ENCODE data around the gene SLC24A3. TPM values are rescaled to one million over a fixed set of nuclear protein-coding genes. Genes with fewer than 3 reads are reported as not detected.

Gene SLC24A3
- total and polyA plus RNA-seq, 2 experiments from 2014 or later = 0.81 to 2.5 TPM

DNA sequence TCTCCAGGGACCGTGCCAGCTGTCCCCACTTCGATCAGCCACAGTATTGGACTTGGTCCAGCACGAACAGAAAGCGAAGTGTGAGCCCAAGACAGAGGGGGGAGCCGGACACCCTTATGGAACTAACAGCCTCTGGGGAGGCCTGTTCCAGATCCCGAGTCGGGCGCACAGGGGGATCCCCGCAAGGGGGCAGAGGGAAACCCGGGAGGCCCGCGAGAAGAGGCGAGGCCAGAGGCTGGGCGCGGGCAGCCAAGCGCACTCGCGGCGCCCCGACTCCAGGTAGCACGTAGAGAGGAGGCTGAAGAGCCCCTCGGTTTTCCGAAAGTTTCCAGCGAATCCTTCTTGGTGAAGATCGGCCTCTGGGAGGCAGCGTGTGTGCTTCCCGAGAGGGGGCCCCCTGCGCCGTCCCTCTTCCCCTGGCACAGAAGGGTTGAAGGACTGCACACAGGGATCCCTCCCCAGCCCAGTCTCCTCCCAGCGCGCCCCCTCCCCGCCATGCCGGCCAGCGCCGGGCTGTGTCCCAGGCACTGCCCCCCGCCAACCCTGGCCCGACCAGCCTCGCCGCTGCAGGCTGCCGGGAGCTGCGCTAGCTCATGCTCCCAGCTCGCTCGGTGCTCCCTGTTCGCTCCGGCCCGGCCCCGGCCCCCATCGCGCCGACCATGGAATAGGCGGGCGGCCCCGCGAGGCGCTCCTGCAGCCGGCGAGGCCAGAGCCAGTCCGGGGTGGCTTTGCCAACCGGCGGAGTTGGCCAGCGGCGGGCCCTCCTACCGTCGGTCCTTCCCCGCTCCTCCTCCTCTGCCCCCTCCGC is 577 bp upstream of the SLC24A3 start:
- Histone ChIP-seq H3K27me3 (ENCODE audit: insufficient read depth) (peaks cover 40% of the 10 kb centered on the region), H4K20me1 (replicated peaks; ENCODE audit: insufficient read depth) (no peaks in the 10 kb centered on the region), H3F3A (replicated peaks; ENCODE audit: low read depth) (no peaks in the 10 kb centered on the region), H2AFZ (peak overlapping the region; percentile 94), H3K4me2 (peak overlapping the region; percentile 83), H3K4me3 (peak overlapping the region; percentile 69), H3K9me2 (ENCODE audit: insufficient read depth) (no peaks in the 10 kb centered on the region), H3K27ac (ENCODE audit: low read depth) (no peak overlapping the region), H3K79me2 (replicated peaks; ENCODE audit: insufficient read depth) (no peaks in the 10 kb centered on the region), H3K36me3 (ENCODE audit: insufficient read depth) (no peaks in the 10 kb centered on the region), H3K4me1 (ENCODE audit: insufficient read depth) (peaks cover 44% of the 10 kb centered on the region)
- peak; percentile 40 for ATAC-seq
- TF ChIP-seq, protein P1, sequence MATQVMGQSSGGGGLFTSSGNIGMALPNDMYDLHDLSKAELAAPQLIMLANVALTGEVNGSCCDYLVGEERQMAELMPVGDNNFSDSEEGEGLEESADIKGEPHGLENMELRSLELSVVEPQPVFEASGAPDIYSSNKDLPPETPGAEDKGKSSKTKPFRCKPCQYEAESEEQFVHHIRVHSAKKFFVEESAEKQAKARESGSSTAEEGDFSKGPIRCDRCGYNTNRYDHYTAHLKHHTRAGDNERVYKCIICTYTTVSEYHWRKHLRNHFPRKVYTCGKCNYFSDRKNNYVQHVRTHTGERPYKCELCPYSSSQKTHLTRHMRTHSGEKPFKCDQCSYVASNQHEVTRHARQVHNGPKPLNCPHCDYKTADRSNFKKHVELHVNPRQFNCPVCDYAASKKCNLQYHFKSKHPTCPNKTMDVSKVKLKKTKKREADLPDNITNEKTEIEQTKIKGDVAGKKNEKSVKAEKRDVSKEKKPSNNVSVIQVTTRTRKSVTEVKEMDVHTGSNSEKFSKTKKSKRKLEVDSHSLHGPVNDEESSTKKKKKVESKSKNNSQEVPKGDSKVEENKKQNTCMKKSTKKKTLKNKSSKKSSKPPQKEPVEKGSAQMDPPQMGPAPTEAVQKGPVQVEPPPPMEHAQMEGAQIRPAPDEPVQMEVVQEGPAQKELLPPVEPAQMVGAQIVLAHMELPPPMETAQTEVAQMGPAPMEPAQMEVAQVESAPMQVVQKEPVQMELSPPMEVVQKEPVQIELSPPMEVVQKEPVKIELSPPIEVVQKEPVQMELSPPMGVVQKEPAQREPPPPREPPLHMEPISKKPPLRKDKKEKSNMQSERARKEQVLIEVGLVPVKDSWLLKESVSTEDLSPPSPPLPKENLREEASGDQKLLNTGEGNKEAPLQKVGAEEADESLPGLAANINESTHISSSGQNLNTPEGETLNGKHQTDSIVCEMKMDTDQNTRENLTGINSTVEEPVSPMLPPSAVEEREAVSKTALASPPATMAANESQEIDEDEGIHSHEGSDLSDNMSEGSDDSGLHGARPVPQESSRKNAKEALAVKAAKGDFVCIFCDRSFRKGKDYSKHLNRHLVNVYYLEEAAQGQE (IDR thresholded peaks at IDR 0.05; ENCODE audit: unreplicated experiment) = no peak
- TF ChIP-seq, protein P2, sequence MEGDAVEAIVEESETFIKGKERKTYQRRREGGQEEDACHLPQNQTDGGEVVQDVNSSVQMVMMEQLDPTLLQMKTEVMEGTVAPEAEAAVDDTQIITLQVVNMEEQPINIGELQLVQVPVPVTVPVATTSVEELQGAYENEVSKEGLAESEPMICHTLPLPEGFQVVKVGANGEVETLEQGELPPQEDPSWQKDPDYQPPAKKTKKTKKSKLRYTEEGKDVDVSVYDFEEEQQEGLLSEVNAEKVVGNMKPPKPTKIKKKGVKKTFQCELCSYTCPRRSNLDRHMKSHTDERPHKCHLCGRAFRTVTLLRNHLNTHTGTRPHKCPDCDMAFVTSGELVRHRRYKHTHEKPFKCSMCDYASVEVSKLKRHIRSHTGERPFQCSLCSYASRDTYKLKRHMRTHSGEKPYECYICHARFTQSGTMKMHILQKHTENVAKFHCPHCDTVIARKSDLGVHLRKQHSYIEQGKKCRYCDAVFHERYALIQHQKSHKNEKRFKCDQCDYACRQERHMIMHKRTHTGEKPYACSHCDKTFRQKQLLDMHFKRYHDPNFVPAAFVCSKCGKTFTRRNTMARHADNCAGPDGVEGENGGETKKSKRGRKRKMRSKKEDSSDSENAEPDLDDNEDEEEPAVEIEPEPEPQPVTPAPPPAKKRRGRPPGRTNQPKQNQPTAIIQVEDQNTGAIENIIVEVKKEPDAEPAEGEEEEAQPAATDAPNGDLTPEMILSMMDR (conservative IDR thresholded peaks at IDR 0.05; ENCODE audit: low read depth in 2 of 2) = peak; percentile 7 to 28; a peak in 1 of 4 replicates
- Mint-ChIP-seq H3K27ac (no peak overlapping the region), H3K4me3 (peak overlapping the region; percentile 69), H3K36me3 (ENCODE audit: low read depth) (no peaks in the 10 kb centered on the region), H3K9me3 (no peaks in the 10 kb centered on the region; the same call in 2 of the 3 replicates), H3K4me1 (peaks cover 55% of the 10 kb centered on the region), H3K27me3 (ENCODE audit: insufficient read depth, low read depth, poor library complexity) (peaks cover 33% of the 10 kb centered on the region)
- peak; percentile 73 for DNase-seq (ENCODE audit: low spot score)

DNA sequence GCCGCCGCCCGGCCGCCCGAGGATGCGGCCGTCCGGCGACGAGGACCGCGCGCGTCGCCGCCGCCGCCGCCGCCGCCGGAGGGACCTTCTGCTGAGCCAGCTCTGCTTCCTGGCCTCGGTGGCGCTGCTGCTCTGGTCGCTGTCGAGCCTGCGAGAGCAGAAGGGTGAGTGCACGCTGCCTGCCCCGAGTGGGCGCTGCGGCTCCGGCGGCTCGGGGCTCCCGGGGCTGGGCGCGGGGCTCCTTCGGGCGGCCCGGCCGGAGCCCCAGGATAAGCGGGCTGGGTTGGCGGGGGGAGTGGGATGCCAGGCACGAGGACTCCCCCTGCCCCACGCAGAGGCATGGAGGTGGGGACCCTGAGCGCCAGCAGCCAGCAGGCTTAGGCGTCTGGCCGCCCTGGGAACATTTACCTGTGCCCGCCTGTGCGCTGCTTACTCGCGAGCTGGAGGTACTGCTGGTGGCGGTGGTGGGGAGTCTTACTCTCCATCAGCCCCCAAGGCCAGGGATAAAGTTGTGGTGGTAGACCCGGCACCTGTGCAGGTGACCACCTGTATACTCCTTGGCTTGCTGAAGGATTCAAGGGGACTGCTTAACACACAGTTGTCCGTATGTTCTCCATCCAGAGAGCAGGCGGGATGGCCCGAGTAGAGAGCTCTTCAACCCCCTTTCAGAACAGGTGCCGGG is 520 bp downstream of the SLC24A3 start:
- H3K4me1 ChIP-seq (ENCODE audit: insufficient read depth) = peaks cover 36% of the 10 kb centered on the region
- H3K27me3 Mint-ChIP-seq (ENCODE audit: insufficient read depth, low read depth, poor library complexity) = peaks cover 33% of the 10 kb centered on the region

More for the DNA sequence above, 520 bp downstream of the SLC24A3 start:
- Mint-ChIP-seq H3K9me3 (no peaks in the 10 kb centered on the region; the same call in 2 of the 3 replicates), H3K27ac (no peak overlapping the region), H3K4me1 (peaks cover 49% of the 10 kb centered on the region), H3K36me3 (ENCODE audit: low read depth) (no peaks in the 10 kb centered on the region), H3K4me3 (peak overlapping the region; percentile 75)
- Histone ChIP-seq H3K36me3 (ENCODE audit: insufficient read depth) (no peaks in the 10 kb centered on the region), H3K27me3 (ENCODE audit: insufficient read depth) (peaks cover 40% of the 10 kb centered on the region), H3K4me2 (peak overlapping the region; percentile 84), H3K9me2 (ENCODE audit: insufficient read depth) (no peaks in the 10 kb centered on the region), H3K79me2 (replicated peaks; ENCODE audit: insufficient read depth) (no peaks in the 10 kb centered on the region), H3F3A (replicated peaks; ENCODE audit: low read depth) (no peaks in the 10 kb centered on the region), H3K27ac (ENCODE audit: low read depth) (no peak overlapping the region), H3K4me3 (peak overlapping the region; percentile 66), H4K20me1 (replicated peaks; ENCODE audit: insufficient read depth) (no peaks in the 10 kb centered on the region), H2AFZ (peak overlapping the region; percentile 89)
- ATAC-seq = peak; percentile 77
- peak; percentile 77 for DNase-seq (ENCODE audit: low spot score)
- TF ChIP-seq ZNF114 (CRISPR knock-in tag; IDR thresholded peaks at IDR 0.05) = no peak
- peak; percentile 50 for TF ChIP-seq EZH2 (IDR thresholded peaks at IDR 0.05; ENCODE audit: low read depth, unreplicated experiment)
- no peak for TF ChIP-seq ZNF331 (CRISPR knock-in tag; IDR thresholded peaks at IDR 0.05; ENCODE audit: low read depth)
- TF ChIP-seq, protein P2 (conservative IDR thresholded peaks at IDR 0.05; ENCODE audit: low read depth in 2 of 2) = peak in 1 of 2 experiments; percentile 50; a peak in 2 of 4 replicates
- TF ChIP-seq, protein P3, sequence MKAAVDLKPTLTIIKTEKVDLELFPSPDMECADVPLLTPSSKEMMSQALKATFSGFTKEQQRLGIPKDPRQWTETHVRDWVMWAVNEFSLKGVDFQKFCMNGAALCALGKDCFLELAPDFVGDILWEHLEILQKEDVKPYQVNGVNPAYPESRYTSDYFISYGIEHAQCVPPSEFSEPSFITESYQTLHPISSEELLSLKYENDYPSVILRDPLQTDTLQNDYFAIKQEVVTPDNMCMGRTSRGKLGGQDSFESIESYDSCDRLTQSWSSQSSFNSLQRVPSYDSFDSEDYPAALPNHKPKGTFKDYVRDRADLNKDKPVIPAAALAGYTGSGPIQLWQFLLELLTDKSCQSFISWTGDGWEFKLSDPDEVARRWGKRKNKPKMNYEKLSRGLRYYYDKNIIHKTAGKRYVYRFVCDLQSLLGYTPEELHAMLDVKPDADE (IDR thresholded peaks at IDR 0.05) = no peak
